Activated T-helper 2 cell treated with anti-CD3 and anti-CD28 coated beads, Interferon-gamma antibody, Interleukin-2, Interleukin-4, amounts not matched to agents 10 μg/mL and 5 μg/mL and 100 μg/mL, durations not matched to agents 14 hours and 24 hours and 36 hours (primary cell): ENCODE data around the gene MMP3. TPM values are rescaled to one million over a fixed set of nuclear protein-coding genes. Genes with fewer than 3 reads are reported as not detected.
"Not testable (repeated sequence)": the region's sequence is repeated elsewhere in the genome, so short reads cannot be mapped to it uniquely, and the experiment has no call there.

ENCODE experiments used
- DNase-seq: peaks from one replicate; pipeline ENCODE4 v3.0.0; 2021; ENCODE audit warnings: low spot score
- H3K27ac Mint-ChIP-seq: one replicate; pipeline ENCODE4 v1.8.0; 2021; ENCODE audit warnings: mixed read lengths
- H3K27me3 Mint-ChIP-seq: one replicate; pipeline ENCODE4 v1.8.0; 2021; ENCODE audit warnings: low read depth, mixed read lengths
- H3K36me3 Mint-ChIP-seq: one replicate; pipeline ENCODE4 v1.8.0; 2021; ENCODE audit warnings: low read depth, mixed read lengths
- H3K4me1 Mint-ChIP-seq: one replicate; pipeline ENCODE4 v1.8.0; 2021; ENCODE audit warnings: low read depth, mixed read lengths
- H3K4me3 Mint-ChIP-seq: one replicate; pipeline ENCODE4 v1.8.0; 2021; ENCODE audit warnings: low read depth, mild to moderate bottlenecking, moderate library complexity, mixed read lengths
- H3K9me3 Mint-ChIP-seq: one replicate; pipeline ENCODE4 v1.8.0; 2021; ENCODE audit warnings: mixed read lengths
- intact Hi-C: fragments of 100-400 bp; cut with micrococcal nuclease; formaldehyde crosslinking; loops from one replicate; pipeline ENCODE4 v1.15.1; 2023
- total RNA-seq: library from RNA; stranded (reverse); gene quantifications from 2 replicates; pipeline ENCODE4 v1.2.3, GENCODE V29; 2022

The MMP3 gene
- not detected in 2 replicates for total RNA-seq

DNA sequence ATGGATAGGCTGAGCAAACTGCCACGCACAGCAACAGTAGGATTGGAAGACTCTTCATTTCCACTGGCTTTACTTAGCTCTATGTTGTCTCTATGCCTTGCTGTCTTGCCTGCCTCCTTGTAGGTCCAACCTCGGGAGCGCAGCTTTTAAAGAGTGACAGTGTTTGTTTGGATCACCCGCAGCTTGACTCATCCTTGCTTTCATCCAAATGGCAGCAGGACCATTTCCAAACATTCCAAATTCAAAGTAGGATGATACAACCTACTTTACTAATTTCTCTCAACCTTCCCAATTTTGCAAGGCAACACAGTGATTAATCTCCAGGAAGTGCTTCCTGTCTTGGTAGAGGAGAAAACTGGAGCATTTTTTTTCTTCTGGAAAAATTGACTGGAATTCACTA lies at the start of gene MMP3:
Gene MMP3 (minus strand): TSS at position 121 of the 400 bp plus-strand sequence. CDS start 63 bp downstream, at position 58.
- H3K36me3 Mint-ChIP-seq: no peaks in the 10 kb centered on the region
- no peaks in the 10 kb centered on the region for H3K9me3 Mint-ChIP-seq
- no peak within 1 kb of the TSS for H3K27ac Mint-ChIP-seq
- no peak within 1 kb of the TSS for H3K4me3 Mint-ChIP-seq
- intact Hi-C loops: no loop called here
- no peak for DNase-seq
- no peaks in the 10 kb centered on the region for H3K4me1 Mint-ChIP-seq
- peaks cover 2% of the 10 kb centered on the region for H3K27me3 Mint-ChIP-seq

DNA sequence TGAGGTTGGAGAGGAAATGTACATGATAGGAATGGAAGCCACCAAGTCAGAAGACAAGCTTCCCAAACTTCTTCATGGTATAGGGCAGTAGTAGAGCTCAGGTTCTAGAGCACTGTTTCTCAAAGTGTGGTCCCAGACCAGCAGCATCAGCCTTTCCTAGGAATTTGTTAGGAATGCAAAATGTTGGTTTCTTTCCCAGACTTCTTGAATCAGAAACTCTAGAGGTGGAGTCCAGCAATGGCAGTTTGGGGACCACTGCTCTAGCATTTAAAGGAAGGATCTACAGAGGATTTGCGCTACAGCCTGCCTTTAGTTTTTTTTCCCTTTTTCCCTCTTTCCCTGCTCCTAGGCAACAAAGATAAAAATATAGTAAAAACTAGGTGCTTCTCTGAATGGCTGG lies 48.3 kb upstream of the MMP3 start:
- no peak for DNase-seq
- no peak overlapping the region for H3K4me3 Mint-ChIP-seq
- no peak overlapping the region for H3K27ac Mint-ChIP-seq
- intact Hi-C loops: no loop called here
- no peaks in the 10 kb centered on the region for H3K9me3 Mint-ChIP-seq
- H3K27me3 Mint-ChIP-seq: no peaks in the 10 kb centered on the region
- no peaks in the 10 kb centered on the region for H3K4me1 Mint-ChIP-seq
- no peaks in the 10 kb centered on the region for H3K36me3 Mint-ChIP-seq

DNA sequence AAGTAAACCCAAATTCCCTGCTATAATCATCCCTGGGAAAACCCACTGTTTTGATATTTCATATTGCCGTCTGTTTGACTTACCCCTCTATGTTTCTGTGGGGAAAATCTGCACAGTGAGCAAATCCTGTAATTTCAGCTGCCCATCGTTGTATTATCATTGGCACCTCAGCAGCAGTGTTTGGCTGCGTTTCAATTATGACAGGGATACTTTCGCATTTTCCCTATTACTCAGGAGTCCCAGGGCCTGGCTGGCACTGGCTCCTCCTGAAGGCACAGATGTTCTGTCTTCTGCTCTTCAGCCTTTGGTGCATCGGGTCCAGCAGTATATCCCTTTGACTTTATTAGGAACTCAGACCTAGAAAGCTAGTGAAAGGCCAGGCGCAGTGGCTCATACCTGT lies 43.6 kb upstream of the MMP3 start:
- intact Hi-C loops: no loop called here
- Mint-ChIP-seq H3K4me1 (peaks cover 4% of the 10 kb centered on the region), H3K27me3 (no peaks in the 10 kb centered on the region), H3K36me3 (no peaks in the 10 kb centered on the region), H3K9me3 (no peaks in the 10 kb centered on the region), H3K4me3 (no peak overlapping the region), H3K27ac (no peak overlapping the region)
- DNase-seq: no peak

DNA sequence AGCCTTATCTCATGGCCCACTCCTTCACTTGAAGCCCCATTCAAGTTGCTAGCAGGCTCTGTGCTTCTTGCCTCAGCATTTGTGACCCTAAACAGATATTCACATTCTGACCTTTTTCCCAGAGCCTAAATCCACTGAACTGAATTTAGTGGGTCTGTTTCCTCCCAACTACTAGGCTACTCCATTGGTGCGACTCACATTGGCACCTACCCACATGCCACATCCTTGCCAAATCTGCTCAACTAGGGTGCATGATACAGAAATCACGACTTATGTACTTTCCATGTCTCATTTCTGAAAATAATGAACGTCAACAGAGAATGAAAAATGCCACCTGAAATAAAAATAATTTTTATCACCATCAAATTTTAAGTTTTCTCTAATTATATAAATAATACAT lies 39.7 kb upstream of the MMP3 start:
- intact Hi-C loops: no loop called here
- no peaks in the 10 kb centered on the region for H3K36me3 Mint-ChIP-seq
- peaks cover 4% of the 10 kb centered on the region for H3K4me1 Mint-ChIP-seq
- no peak for DNase-seq
- no peaks in the 10 kb centered on the region for H3K27me3 Mint-ChIP-seq
- H3K9me3 Mint-ChIP-seq: no peaks in the 10 kb centered on the region
- H3K4me3 Mint-ChIP-seq: no peak overlapping the region
- no peak overlapping the region for H3K27ac Mint-ChIP-seq

DNA sequence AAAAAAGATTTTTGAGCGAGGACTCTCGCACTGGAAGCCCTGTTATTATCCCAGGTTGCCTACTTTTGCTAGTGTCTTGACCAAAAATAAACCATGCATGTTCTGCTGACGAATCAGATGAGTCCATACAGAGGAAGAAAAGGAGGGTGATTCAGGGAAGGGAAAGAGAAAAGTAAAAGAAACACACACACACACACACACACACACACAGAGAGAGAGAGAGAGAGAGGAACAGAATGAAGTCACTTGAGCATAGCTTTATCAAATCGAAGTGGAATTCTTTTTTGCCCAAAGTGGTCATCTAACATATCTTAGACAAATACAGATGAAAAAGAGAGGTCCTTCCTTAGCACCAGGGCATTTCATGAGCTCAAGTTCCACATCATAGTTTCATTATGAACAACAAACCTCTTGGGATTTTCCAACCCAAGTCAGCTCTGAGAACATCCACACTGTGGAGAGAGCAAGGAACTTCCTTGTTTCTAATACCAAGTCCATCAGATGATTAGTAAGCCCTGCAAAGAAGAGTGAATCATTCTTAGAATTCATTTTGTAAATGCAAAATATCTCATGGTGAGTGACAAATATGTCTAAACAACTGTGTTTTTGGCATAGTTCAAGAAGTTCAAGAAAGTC lies 39.1 kb upstream of the MMP3 start:
- intact Hi-C loops: no loop called here
- Mint-ChIP-seq H3K4me3 (no peak overlapping the region), H3K27me3 (no peaks in the 10 kb centered on the region), H3K4me1 (peaks cover 4% of the 10 kb centered on the region), H3K36me3 (no peaks in the 10 kb centered on the region), H3K27ac (peak overlapping the region; percentile 10), H3K9me3 (no peaks in the 10 kb centered on the region)
- no peak for DNase-seq

DNA sequence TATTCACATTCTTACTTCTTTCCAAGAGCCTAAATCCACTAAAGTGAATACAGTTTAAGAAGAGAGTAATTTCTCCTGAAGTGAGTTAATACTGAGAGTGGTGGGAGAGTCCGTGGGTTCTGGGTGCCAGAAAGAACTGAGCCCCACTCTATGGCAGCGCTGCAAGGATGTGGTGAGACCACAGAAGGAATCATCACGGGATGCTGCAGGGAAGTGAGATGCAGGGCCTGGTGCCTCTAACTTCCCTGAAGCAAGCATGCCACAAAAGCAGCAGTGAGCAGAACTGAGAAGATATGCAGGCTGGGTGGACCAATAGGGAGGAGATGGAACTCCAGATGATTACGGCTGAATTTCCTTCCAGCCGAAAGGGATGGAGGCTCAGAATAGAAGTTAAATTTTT lies 36.4 kb upstream of the MMP3 start:
- Mint-ChIP-seq H3K4me1 (peaks cover 4% of the 10 kb centered on the region), H3K27ac (no peak overlapping the region), H3K9me3 (no peaks in the 10 kb centered on the region), H3K36me3 (no peaks in the 10 kb centered on the region), H3K27me3 (no peaks in the 10 kb centered on the region), H3K4me3 (no peak overlapping the region)
- DNase-seq: no peak
- intact Hi-C loops: no loop called here

DNA sequence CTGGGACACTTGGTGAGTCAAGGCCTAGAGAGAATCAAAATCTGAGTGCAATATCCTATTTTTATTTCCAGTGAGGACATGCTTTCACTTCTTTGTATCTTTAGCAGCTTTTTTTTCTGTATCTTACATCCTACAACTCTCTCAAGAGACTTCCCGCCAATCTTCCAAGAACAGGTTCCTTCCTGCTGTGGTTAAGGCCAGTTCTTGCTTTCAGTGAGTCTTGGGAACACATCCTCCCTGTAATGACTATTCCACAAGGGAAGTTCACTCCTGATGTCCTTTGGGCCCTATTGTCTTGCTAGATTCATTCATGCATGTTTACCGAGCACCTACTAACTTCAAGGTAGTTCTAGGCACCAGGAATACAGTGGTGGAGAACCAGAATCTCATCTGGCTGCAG lies 35.2 kb upstream of the MMP3 start:
- Mint-ChIP-seq H3K4me3 (no peak overlapping the region), H3K9me3 (no peaks in the 10 kb centered on the region), H3K4me1 (peaks cover 4% of the 10 kb centered on the region), H3K36me3 (no peaks in the 10 kb centered on the region), H3K27ac (no peak overlapping the region), H3K27me3 (no peaks in the 10 kb centered on the region)
- no peak for DNase-seq
- intact Hi-C loops: no loop called here

DNA sequence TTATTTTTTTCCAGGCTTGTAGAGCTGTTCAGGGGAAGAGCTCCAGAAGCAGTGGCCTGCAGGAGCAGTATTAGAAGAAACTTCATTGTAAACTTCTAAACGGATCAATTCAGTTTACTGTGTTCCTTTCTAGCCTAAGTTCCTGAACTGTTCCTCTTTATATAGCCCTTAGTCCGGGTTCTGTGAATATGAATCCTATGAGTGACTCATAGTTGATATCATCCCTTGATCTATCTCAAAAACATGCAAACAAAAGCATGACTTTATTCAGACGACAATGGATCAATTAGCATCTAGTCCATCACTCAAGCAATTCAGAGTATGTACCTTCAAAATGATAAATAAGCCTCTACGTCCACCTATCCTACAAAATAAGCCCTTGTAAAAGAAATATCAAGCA lies 31.4 kb upstream of the MMP3 start, which contains the start of gene MMP12:
Gene MMP12 (minus strand): TSS at position 131 of the 400 bp plus-strand sequence. CDS start 45 bp downstream, at position 86.
- intact Hi-C loops: no loop called here
- no peak within 1 kb of the TSS for H3K4me3 Mint-ChIP-seq
- no peak for DNase-seq
- no peaks in the 10 kb centered on the region for H3K9me3 Mint-ChIP-seq
- no peaks in the 10 kb centered on the region for H3K4me1 Mint-ChIP-seq
- no peak within 1 kb of the TSS for H3K27ac Mint-ChIP-seq
- H3K27me3 Mint-ChIP-seq: no peaks in the 10 kb centered on the region
- no peaks in the 10 kb centered on the region for H3K36me3 Mint-ChIP-seq

DNA sequence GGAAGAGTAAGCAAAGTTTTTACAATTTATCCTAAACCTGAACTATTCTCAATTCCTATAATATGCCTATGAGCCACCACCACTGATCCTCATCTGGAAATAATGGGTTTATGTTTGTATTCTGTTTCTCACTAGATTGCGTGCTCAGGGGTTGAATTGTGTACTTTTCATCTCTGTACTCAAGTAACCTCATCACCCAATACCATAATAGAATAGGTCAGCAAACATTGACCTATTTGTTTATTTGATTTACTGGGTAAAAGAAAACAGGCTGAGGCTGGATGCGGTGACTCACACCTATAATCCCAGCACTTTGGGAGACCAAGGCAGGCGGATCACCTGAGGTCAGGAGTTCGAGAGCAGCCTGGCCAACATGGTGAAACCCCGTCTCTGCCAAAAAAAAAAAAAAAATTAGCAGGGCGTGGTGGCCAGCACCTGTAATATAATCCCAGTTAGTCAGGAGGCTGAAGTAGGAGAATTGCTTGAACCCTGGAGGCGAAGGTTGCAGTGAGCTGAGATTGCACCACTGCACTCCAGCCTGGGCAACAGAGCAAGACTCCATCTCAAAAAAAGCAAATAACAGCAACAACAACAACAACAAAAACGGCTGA lies 26.1 kb upstream of the MMP3 start:
- H3K27me3 Mint-ChIP-seq, intact Hi-C loops, DNase-seq, H3K9me3 Mint-ChIP-seq, H3K4me1 Mint-ChIP-seq, H3K4me3 Mint-ChIP-seq, H3K36me3 Mint-ChIP-seq, H3K27ac Mint-ChIP-seq: not testable (repeated sequence)

DNA sequence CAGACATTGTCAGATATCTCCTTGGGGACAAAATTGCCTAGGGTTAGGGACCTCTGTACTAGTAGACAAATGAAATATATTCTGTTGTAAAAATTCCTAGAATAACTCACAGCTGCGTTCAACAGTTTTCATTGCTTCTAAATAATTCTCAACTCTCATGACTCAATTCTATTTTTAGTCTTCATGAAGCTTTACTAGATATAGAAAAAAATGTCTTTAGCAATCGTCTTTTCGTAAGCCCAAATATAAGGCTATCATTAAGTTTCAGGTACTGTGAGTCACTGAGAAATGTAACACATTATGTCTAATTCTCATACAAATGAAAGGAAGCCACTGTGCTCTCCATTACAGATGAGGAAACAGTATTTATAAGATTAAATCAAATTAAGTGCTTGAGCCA lies 24.9 kb upstream of the MMP3 start:
- no peak overlapping the region for H3K27ac Mint-ChIP-seq
- H3K9me3 Mint-ChIP-seq: no peaks in the 10 kb centered on the region
- H3K4me1 Mint-ChIP-seq: no peaks in the 10 kb centered on the region
- intact Hi-C loops: no loop called here
- no peaks in the 10 kb centered on the region for H3K36me3 Mint-ChIP-seq
- no peak overlapping the region for H3K4me3 Mint-ChIP-seq
- no peak for DNase-seq
- H3K27me3 Mint-ChIP-seq: peaks cover 3% of the 10 kb centered on the region

DNA sequence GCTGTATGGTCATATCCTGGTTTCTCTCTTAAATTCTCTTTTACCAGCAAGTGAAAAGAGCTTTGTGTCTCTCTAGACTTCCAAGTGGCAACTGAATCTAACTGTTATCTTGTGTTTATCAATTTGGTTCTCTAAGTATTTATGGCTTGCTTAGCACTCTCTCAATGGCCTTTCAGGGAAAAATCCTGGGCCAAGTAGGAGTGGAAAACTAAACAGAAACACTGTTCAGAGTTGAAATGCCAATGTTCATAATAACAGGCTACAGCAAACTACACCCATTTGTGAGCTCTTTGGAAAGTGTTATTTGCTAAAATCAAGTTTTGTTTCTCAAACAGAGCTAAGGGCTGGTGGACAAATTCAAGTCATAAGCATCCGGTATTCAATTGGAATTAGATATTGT lies 21.3 kb upstream of the MMP3 start:
- Mint-ChIP-seq H3K36me3 (no peaks in the 10 kb centered on the region), H3K27me3 (peaks cover 3% of the 10 kb centered on the region), H3K4me1 (no peaks in the 10 kb centered on the region), H3K4me3 (no peak overlapping the region), H3K27ac (no peak overlapping the region), H3K9me3 (no peaks in the 10 kb centered on the region)
- intact Hi-C loops: no loop called here
- DNase-seq: no peak

DNA sequence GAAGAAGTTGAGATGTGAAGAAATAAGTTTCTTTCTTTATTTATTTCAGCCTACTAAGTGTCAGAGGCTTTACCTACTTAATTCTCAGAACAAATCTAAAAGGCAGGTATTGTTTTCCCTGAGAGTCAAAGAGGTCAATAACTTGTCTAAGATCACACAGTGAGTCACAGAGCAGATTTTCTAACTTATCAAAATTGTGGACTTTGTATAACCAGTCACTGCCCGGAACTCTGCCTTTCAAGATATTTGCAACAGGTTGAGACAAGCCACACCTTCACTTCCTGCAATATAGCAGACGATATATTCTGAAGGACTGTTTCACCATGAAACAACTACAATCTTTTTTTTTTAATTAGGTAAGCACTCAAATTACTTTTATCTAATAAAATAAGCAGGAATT lies 10.5 kb upstream of the MMP3 start:
- Mint-ChIP-seq H3K4me1 (no peaks in the 10 kb centered on the region), H3K9me3 (no peaks in the 10 kb centered on the region), H3K27me3 (peaks cover 2% of the 10 kb centered on the region), H3K27ac (no peak overlapping the region), H3K4me3 (no peak overlapping the region), H3K36me3 (no peaks in the 10 kb centered on the region)
- intact Hi-C loops: no loop called here
- no peak for DNase-seq

DNA sequence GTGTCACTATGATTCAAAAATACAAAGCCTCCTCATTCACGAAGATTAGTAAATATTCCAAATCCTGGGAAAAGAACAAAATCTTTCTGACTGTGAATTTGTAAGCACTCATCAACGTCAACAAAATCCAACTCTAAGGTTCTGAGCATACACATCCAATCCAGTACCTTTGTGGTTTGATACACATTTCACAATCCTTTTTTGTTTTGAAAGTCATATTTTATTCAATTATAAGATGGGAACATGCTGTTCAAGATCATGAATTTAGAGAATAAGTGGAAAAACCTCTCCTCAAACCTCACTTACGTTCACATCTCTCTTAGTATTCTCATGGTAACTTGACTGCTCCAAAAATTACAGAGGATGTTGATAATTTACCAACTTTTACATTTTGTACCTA lies 9.6 kb upstream of the MMP3 start:
- no peaks in the 10 kb centered on the region for H3K36me3 Mint-ChIP-seq
- H3K27ac Mint-ChIP-seq: no peak overlapping the region
- peaks cover 2% of the 10 kb centered on the region for H3K27me3 Mint-ChIP-seq
- no peak overlapping the region for H3K4me3 Mint-ChIP-seq
- DNase-seq: no peak
- H3K4me1 Mint-ChIP-seq: no peaks in the 10 kb centered on the region
- no peaks in the 10 kb centered on the region for H3K9me3 Mint-ChIP-seq
- intact Hi-C loops: no loop called here
